Mucosa of rectum (tissue), 2 donors: Measurements from ENCODE around the gene CDKN2D.

ENCODE experiments used
- H3K27ac ChIP-seq, 2 donors: one replicate each; pipeline ENCODE4 v1.7.0; 2013; ENCODE audit warnings: inconsistent platforms in 2 of 2, low read depth in 2 of 2, low read length in 2 of 2
- H3K27me3 ChIP-seq, 2 donors: one replicate each; pipeline ENCODE4 v1.7.0; 2013; ENCODE audit warnings: low read length in 2 of 2; ENCODE audit not compliant: control insufficient read depth in 2 of 2, insufficient read depth in 2 of 2
- H3K36me3 ChIP-seq, 2 donors: one replicate each; pipeline ENCODE4 v1.7.0; 2013; ENCODE audit warnings: low read length in 2 of 2; ENCODE audit not compliant: control insufficient read depth in 2 of 2, insufficient read depth in 2 of 2
- H3K4me1 ChIP-seq, 2 donors: one replicate each; pipeline ENCODE4 v1.7.0; 2013; ENCODE audit warnings: low read length in 2 of 2, mild to moderate bottlenecking in 1 of 2; ENCODE audit not compliant: control insufficient read depth in 2 of 2, insufficient read depth in 2 of 2
- H3K4me3 ChIP-seq, 2 donors: one replicate each; pipeline ENCODE4 v1.7.0; 2013; ENCODE audit warnings: low read length in 2 of 2
- H3K9ac ChIP-seq, 2 donors: one replicate each; pipeline ENCODE4 v1.7.0; 2013; ENCODE audit warnings: low read length in 2 of 2, low read depth in 1 of 2, mild to moderate bottlenecking in 1 of 2
- H3K9me3 ChIP-seq, 2 donors: one replicate each; pipeline ENCODE4 v1.7.0; 2013; ENCODE audit warnings: low read length in 2 of 2; ENCODE audit not compliant: control insufficient read depth in 2 of 2
- donor health status: healthy.
- donor health status: Normal muscosa, but diverticular disease.

The CDKN2D gene

GRCh38 chr19:10602330-10603083 is 33.7 kb upstream of the CDKN2D start:
- peak overlapping the region; percentile 77 to 79 for H3K9ac ChIP-seq
- peaks cover 13 to 23% of the 10 kb centered on the region in 2 donors for H3K4me1 ChIP-seq
- peak overlapping the region; percentile 84 to 88 for H3K4me3 ChIP-seq
- H3K36me3 ChIP-seq, result no peaks in the 10 kb centered on the region
- no peaks in the 10 kb centered on the region for H3K27me3 ChIP-seq
- peak overlapping the region; percentile 87 to 89 for H3K27ac ChIP-seq
- H3K9me3 ChIP-seq, result no peaks in the 10 kb centered on the region

GRCh38 chr19:10601999-10602329 is 33.2 kb upstream of the CDKN2D start:
- Histone ChIP-seq H3K27ac (no peak overlapping the region), H3K4me3 (peak overlapping the region in 1 of 2 donors; percentile 20), H3K4me1 (peaks cover 13 to 23% of the 10 kb centered on the region in 2 donors), H3K27me3 (no peaks in the 10 kb centered on the region), H3K36me3 (no peaks in the 10 kb centered on the region), H3K9ac (no peak overlapping the region), H3K9me3 (no peaks in the 10 kb centered on the region)

- Histone ChIP-seq H3K36me3 (no peaks in the 10 kb centered on the region), H3K4me1 (peaks cover 13 to 23% of the 10 kb centered on the region in 2 donors), H3K9ac (no peak overlapping the region), H3K27ac (no peak overlapping the region), H3K27me3 (no peaks in the 10 kb centered on the region), H3K4me3 (no peak overlapping the region), H3K9me3 (no peaks in the 10 kb centered on the region)
These were observed 31.4 kb upstream of the CDKN2D start for GRCh38 chr19:10600149-10600548.

- Histone ChIP-seq H3K27me3 (no peaks in the 10 kb centered on the region), H3K9me3 (no peaks in the 10 kb centered on the region), H3K4me3 (no peak overlapping the region), H3K9ac (no peak overlapping the region), H3K27ac (no peak overlapping the region), H3K4me1 (no peaks in the 10 kb centered on the region), H3K36me3 (no peaks in the 10 kb centered on the region)
These were observed 25.2 kb upstream of the CDKN2D start for GRCh38 chr19:10593820-10594637.

- Histone ChIP-seq H3K4me3 (no peak overlapping the region), H3K36me3 (no peaks in the 10 kb centered on the region), H3K9me3 (no peaks in the 10 kb centered on the region), H3K27ac (no peak overlapping the region), H3K9ac (no peak overlapping the region), H3K27me3 (no peaks in the 10 kb centered on the region), H3K4me1 (no peaks in the 10 kb centered on the region)
These were observed 24.4 kb upstream of the CDKN2D start for GRCh38 chr19:10593148-10593547.

GRCh38 chr19:10587839-10588150 is 19.0 kb upstream of the CDKN2D start:
- H3K27me3 ChIP-seq, result no peaks in the 10 kb centered on the region
- H3K36me3 ChIP-seq, result peaks cover 4 to 6% of the 10 kb centered on the region in 2 donors
- H3K4me1 ChIP-seq, result no peaks in the 10 kb centered on the region
- H3K9ac ChIP-seq, result no peak overlapping the region
- no peak overlapping the region for H3K4me3 ChIP-seq
- H3K27ac ChIP-seq, result no peak overlapping the region
- no peaks in the 10 kb centered on the region for H3K9me3 ChIP-seq

- Histone ChIP-seq H3K4me3 (peak within 1 kb of the TSS; percentile 68 to 83), H3K9me3 (no peaks in the 10 kb centered on the region), H3K27ac (peak within 1 kb of the TSS; percentile 31 to 67), H3K27me3 (no peaks in the 10 kb centered on the region), H3K4me1 (no peaks in the 10 kb centered on the region), H3K36me3 (peaks cover 4 to 6% of the 10 kb centered on the region in 2 donors), H3K9ac (peak within 1 kb of the TSS; percentile 75 to 79)
These were observed 18.5 kb upstream of the CDKN2D start, which contains the start of gene AP1M2 for GRCh38 chr19:10587022-10587838. Gene AP1M2, minus strand, starts transcription at chr19:10587312. Its CDS starts 81 bp downstream, at chr19:10587231.

- H3K27me3 ChIP-seq, result no peaks in the 10 kb centered on the region
- peak overlapping the region; percentile 68 to 83 for H3K4me3 ChIP-seq
- no peaks in the 10 kb centered on the region for H3K9me3 ChIP-seq
- peaks cover 8 to 12% of the 10 kb centered on the region in 2 donors for H3K36me3 ChIP-seq
- no peaks in the 10 kb centered on the region for H3K4me1 ChIP-seq
- H3K9ac ChIP-seq, result peak overlapping the region; percentile 75 to 79
- no peak overlapping the region for H3K27ac ChIP-seq
These were observed 17.6 kb upstream of the CDKN2D start for GRCh38 chr19:10586396-10586795.

GRCh38 chr19:10583036-10583776 is 14.4 kb upstream of the CDKN2D start:
- peaks cover 0 to 3% of the 10 kb centered on the region in 2 donors for H3K4me1 ChIP-seq

More at GRCh38 chr19:10583036-10583776, 14.4 kb upstream of the CDKN2D start:
- H3K9me3 ChIP-seq, result no peaks in the 10 kb centered on the region
- peaks cover 13 to 26% of the 10 kb centered on the region in 2 donors for H3K36me3 ChIP-seq
- H3K4me3 ChIP-seq, result no peak overlapping the region
- no peaks in the 10 kb centered on the region for H3K27me3 ChIP-seq
- H3K9ac ChIP-seq, result no peak overlapping the region
- no peak overlapping the region for H3K27ac ChIP-seq
